IMR-90 (cell line): ENCODE results near the gene SPTLC2. TPM values are rescaled to one million over a fixed set of nuclear protein-coding genes. Genes with fewer than 3 reads are reported as not detected.

ENCODE experiments used
- ATAC-seq: fragments of 200-7000 bp; cut with Tn5 transposase; 2 replicates; pipeline ENCODE4 v1.9.1; 2020; ENCODE audit warnings: low read depth, mild to moderate bottlenecking, moderate library complexity
- BruUV-seq: library from RNA; stranded (reverse); fragments of 400-500 nt; replicated peaks from 2 replicates; lab custom pipeline; 2021; lab: Mats Ljungman, UMichigan
- CTCF ChIA-PET: fragments of 300-600 bp; formaldehyde crosslinking; extraction: SDS; loops from one replicate; lab custom pipeline; 2021; ENCODE audit warnings: antibody characterized with exemption; lab: Yijun Ruan, JAX
- POLR2A ChIA-PET: fragments of 300-600 bp; sonication (Branson Sonifier 250); formaldehyde crosslinking; loops from one replicate; lab custom pipeline; 2022; ENCODE audit warnings: antibody characterized with exemption; ENCODE audit not compliant: unreplicated experiment; lab: Charles Lee
- DNase-seq: peaks from one replicate; pipeline ENCODE4 v3.0.0; 2013
- H2AFZ ChIP-seq: replicated peaks from 2 replicates; pipeline ENCODE3; 2013; ENCODE audit warnings: low read length, mild to moderate bottlenecking; ENCODE audit not compliant: poor library complexity
- H2AK5ac ChIP-seq: 2 replicates; pipeline ENCODE4 v1.6.1; 2013; ENCODE audit warnings: low read depth, low read length, inconsistent platforms
- H2AK9ac ChIP-seq: replicated peaks from 2 replicates; pipeline ENCODE3; 2013; ENCODE audit warnings: mild to moderate bottlenecking, low read depth, low read length, moderate library complexity; ENCODE audit not compliant: poor library complexity
- H2BK120ac ChIP-seq: 2 replicates; pipeline ENCODE4 v1.6.1; 2013; ENCODE audit warnings: low read depth, low read length, inconsistent platforms
- H2BK15ac ChIP-seq: 3 replicates; pipeline ENCODE4 v1.6.1; 2013; ENCODE audit warnings: low read depth, low read length, inconsistent platforms
- H2BK20ac ChIP-seq: 2 replicates; pipeline ENCODE4 v1.6.1; 2013; ENCODE audit warnings: low read depth, mild to moderate bottlenecking, inconsistent platforms, low read length, moderate library complexity
- H2BK5ac ChIP-seq: 2 replicates; pipeline ENCODE4 v1.6.1; 2013; ENCODE audit warnings: mild to moderate bottlenecking, low read depth, low read length, inconsistent platforms; ENCODE audit not compliant: poor library complexity, severe bottlenecking
- H3K14ac ChIP-seq: replicated peaks from 2 replicates; pipeline ENCODE4 v1.6.1; 2013; ENCODE audit warnings: low read depth, low read length, inconsistent platforms
- H3K18ac ChIP-seq: 2 replicates; pipeline ENCODE4 v1.6.1; 2013; ENCODE audit warnings: low read depth, low read length, control low read depth
- H3K23ac ChIP-seq: 2 replicates; pipeline ENCODE4 v1.6.1; 2013; ENCODE audit warnings: low read depth, low read length, inconsistent platforms
- H3K27ac ChIP-seq: 2 replicates; pipeline ENCODE4 v1.5.1; 2013; ENCODE audit warnings: mild to moderate bottlenecking, control low read depth, low read length; ENCODE audit not compliant: insufficient read depth
- H3K27me3 ChIP-seq: 2 replicates; pipeline ENCODE4 v1.6.1; 2013; ENCODE audit warnings: low read length; ENCODE audit not compliant: control insufficient read depth, insufficient read depth
- H3K36me3 ChIP-seq: 2 replicates; pipeline ENCODE4 v1.6.1; 2013; ENCODE audit warnings: low read length, mixed read lengths; ENCODE audit not compliant: control insufficient read depth, insufficient read depth
- H3K4ac ChIP-seq: 2 replicates; pipeline ENCODE4 v1.6.1; 2013; ENCODE audit warnings: low read depth, low read length, inconsistent platforms
- H3K4me1 ChIP-seq: 2 replicates; pipeline ENCODE4 v1.6.1; 2013; ENCODE audit warnings: low read length, mixed read lengths; ENCODE audit not compliant: control insufficient read depth, insufficient read depth
- H3K4me2 ChIP-seq: 2 replicates; pipeline ENCODE4 v1.6.1; 2013; ENCODE audit warnings: low read depth, mild to moderate bottlenecking, control low read depth, low read length, moderate library complexity
- H3K4me3 ChIP-seq: 2 replicates; pipeline ENCODE4 v1.5.1; 2013; ENCODE audit warnings: low read depth, mild to moderate bottlenecking, control low read depth, low read length, moderate library complexity; ENCODE audit not compliant: insufficient read depth
- H3K56ac ChIP-seq: 2 replicates; pipeline ENCODE4 v1.6.1; 2013; ENCODE audit warnings: low read length, inconsistent platforms; ENCODE audit not compliant: insufficient read depth; ENCODE audit errors: extremely low read depth
- H3K79me1 ChIP-seq, 2 experiments: 2 replicates each; pipeline ENCODE4 v1.6.1; 2013; ENCODE audit warnings: low read length in 2 of 2, inconsistent platforms in 1 of 2, low read depth in 1 of 2
- H3K9ac ChIP-seq: 2 replicates; pipeline ENCODE4 v1.6.1; 2013; ENCODE audit warnings: low read depth, low read length, control low read depth
- H3K9me1 ChIP-seq: 2 replicates; pipeline ENCODE4 v1.6.1; 2013; ENCODE audit warnings: low read length, inconsistent platforms; ENCODE audit not compliant: insufficient read depth
- H3K9me3 ChIP-seq: 2 replicates; pipeline ENCODE4 v1.6.1; 2013; ENCODE audit warnings: low read length; ENCODE audit not compliant: control insufficient read depth, insufficient read depth
- H4K20me1 ChIP-seq: 2 replicates; pipeline ENCODE4 v1.6.1; 2013; ENCODE audit warnings: low read length, inconsistent platforms; ENCODE audit not compliant: insufficient read depth
- H4K5ac ChIP-seq: 2 replicates; pipeline ENCODE4 v1.6.1; 2013; ENCODE audit warnings: mild to moderate bottlenecking, low read depth, low read length, control low read depth
- H4K8ac ChIP-seq, 2 experiments: 2 replicates each; pipeline ENCODE4 v1.6.1; 2013; ENCODE audit warnings: low read depth in 2 of 2, low read length in 2 of 2, control low read depth in 1 of 2, inconsistent platforms in 1 of 2
- H4K91ac ChIP-seq: 2 replicates; pipeline ENCODE4 v1.6.1; 2013; ENCODE audit warnings: low read depth, low read length, inconsistent platforms; ENCODE audit not compliant: insufficient read depth
- FOS ChIP-seq: fragments of 150-350 bp; IDR thresholded peaks from 2 replicates; pipeline ENCODE4 v1.6.1; 2016; ENCODE audit warnings: low read depth, low read length
- RAD21 ChIP-seq: IDR thresholded peaks from 2 replicates; pipeline ENCODE4 v1.6.1; 2012; ENCODE audit warnings: low read length, improper control_type of control experiment
- RCOR1 ChIP-seq: IDR thresholded peaks from 2 replicates; pipeline ENCODE4 v1.6.1; 2012; ENCODE audit warnings: mild to moderate bottlenecking, low read length, improper control_type of control experiment; ENCODE audit not compliant: insufficient replicate concordance
- WGBS, 2 experiments: methylation state at CpG; one replicate each; pipeline versions ENCODE4 v1.1.5 to v1.1.7; 2013; ENCODE audit warnings: missing lambda C conversion rate in 2 of 2; ENCODE audit not compliant: insufficient read length in 1 of 2; ENCODE audit errors: extremely low coverage in 2 of 2; 5-methylcytosine and 5-hydroxymethylcytosine counted together
- dilution Hi-C: fragments of 300-500 bp; cut with HindIII; formaldehyde crosslinking; loops from one replicate; pipeline ENCODE4 v1.14.3; 2018; ENCODE audit warnings: low sequenced_read_pairs; ENCODE audit not compliant: unreplicated experiment
- in situ Hi-C: fragments of 300-500 bp; cut with MboI; formaldehyde crosslinking; loops from 3 replicates; pipeline ENCODE4 v1.14.3; 2019; ENCODE audit warnings: low sequenced_read_pairs, inconsistent platforms, mixed read lengths
- intact Hi-C: fragments of 100-400 bp; cut with micrococcal nuclease; formaldehyde crosslinking; loops from 2 replicates; pipeline ENCODE4 v1.10.0; 2022
- polyA plus RNA-seq, 3 experiments: library from polyadenylated mRNA; depleted of rRNA; stranded (reverse); fragments of >200 nt; gene quantifications; 2 replicates each; pipeline ENCODE4 v1.2.3, GENCODE V29; 2012; ENCODE audit warnings: low replicate concordance in 1 of 3
- total RNA-seq: library from RNA; depleted of rRNA; stranded (reverse); fragments of >200 nt; gene quantifications from 2 replicates; pipeline ENCODE4 v1.2.3, GENCODE V29; 2012
- TF ChIP-seq, protein P1 (sequence below): fragments of 150-350 bp; IDR thresholded peaks from 2 replicates; pipeline ENCODE4 v1.6.1; 2016; ENCODE audit warnings: low read depth, mild to moderate bottlenecking, low read length, moderate library complexity, borderline replicate concordance

Gene SPTLC2
- total and polyA plus RNA-seq, 2 of the 4 experiments (the other 2 are of a cell fraction): 22.6 to 68.3 TPM

DNA sequence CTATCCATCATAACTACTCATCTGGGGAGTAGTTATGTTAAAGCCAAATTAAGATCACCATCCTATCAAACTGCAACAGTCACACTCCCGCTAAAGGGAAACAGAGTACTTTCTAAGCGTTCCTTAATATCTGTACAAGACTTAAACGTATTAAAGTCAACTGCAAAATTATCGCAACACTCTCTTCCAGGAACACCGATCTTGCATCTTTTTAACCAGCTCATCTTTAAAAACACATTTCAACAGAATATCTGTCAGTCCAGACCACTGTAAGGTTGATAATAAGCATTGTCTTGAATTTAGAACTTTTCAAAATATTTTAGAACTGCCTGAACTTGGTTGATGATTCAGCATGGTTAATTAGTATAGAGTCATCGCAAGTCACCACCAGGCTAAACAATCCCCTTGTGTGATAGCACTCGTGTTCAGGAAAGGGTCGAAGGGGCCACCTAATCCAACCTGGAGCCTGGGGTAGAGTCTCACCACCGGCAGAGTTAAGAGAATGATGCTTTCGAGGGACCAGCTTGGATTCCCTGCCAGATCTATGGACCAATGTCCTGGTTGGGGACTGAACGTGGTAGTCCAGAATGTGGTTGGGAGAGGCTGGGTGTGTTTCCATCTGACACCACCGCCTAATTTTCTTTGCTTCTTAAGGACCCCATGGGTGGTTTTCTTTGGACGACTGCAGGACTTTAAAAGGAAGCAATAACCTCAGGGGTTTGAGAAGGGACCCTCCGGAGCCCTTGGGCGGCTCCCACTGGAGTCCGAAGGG lies 890 bp downstream of the SPTLC2 start:
- dilution Hi-C loops (no loop called here), in situ Hi-C loops (no loop called here), intact Hi-C loops (loop anchor here (1.0 to 5.0 kb wide), 3 partner anchors 53 to 156 kb away; partner anchors contain the start of genes ALKBH1 and SLIRP)
- ChIA-PET POLR2A (no interaction called here), CTCF (no interaction called here)
- H3K9me1 ChIP-seq: no peaks in the 10 kb centered on the region
- H4K20me1 ChIP-seq: peaks cover 4% of the 10 kb centered on the region; the same call in 1 of the 2 replicates
- H3K4ac ChIP-seq: peak overlapping the region; percentile 71
- peak overlapping the region; percentile 49 for H4K91ac ChIP-seq
- peak overlapping the region; percentile 89 for H2AK5ac ChIP-seq
- no peak for ATAC-seq
- H4K8ac ChIP-seq: peak overlapping the region in 1 of 2 experiments; percentile 44; a peak in 1 of 4 replicates
- H2BK5ac ChIP-seq: peak overlapping the region; percentile 69
- H3K18ac ChIP-seq: peak overlapping the region; percentile 80
- H4K5ac ChIP-seq: peak overlapping the region; percentile 27; the same call in 1 of the 2 replicates
- H2BK15ac ChIP-seq: 0 out of 3 replicates have a peak overlapping the region, but pooled peaks have one; percentile 6
- H3K56ac ChIP-seq: peak overlapping the region; percentile 58
- no peaks in the 10 kb centered on the region for H3K27me3 ChIP-seq
- H3K4me2 ChIP-seq: peak overlapping the region; percentile 98
- 0% methylated on average over 1 of the region's 16 CpGs; no CpG with 5 or more reads in 1 of the 2 experiments for WGBS, 2 experiments
- TF ChIP-seq FOS (peak; percentile 49; the same call in 1 of the 2 replicates), RAD21 (no peak), RCOR1 (no peak)
- TF ChIP-seq, protein P1, sequence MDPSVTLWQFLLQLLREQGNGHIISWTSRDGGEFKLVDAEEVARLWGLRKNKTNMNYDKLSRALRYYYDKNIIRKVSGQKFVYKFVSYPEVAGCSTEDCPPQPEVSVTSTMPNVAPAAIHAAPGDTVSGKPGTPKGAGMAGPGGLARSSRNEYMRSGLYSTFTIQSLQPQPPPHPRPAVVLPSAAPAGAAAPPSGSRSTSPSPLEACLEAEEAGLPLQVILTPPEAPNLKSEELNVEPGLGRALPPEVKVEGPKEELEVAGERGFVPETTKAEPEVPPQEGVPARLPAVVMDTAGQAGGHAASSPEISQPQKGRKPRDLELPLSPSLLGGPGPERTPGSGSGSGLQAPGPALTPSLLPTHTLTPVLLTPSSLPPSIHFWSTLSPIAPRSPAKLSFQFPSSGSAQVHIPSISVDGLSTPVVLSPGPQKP: no peak
- peak overlapping the region; percentile 95 for H3K4me3 ChIP-seq
- no TSS peak for BruUV-seq
- no peaks in the 10 kb centered on the region for H3K9me3 ChIP-seq
- H3K4me1 ChIP-seq: peaks cover under 1% of the 10 kb centered on the region; the same call in 1 of the 2 replicates
- no peak overlapping the region for H2BK20ac ChIP-seq
- peak overlapping the region; percentile 80 for H2AK9ac ChIP-seq
- peak overlapping the region; percentile 30 for H2BK120ac ChIP-seq
- H3K14ac ChIP-seq: peak overlapping the region; percentile 59
- peak overlapping the region; percentile 84 for H3K23ac ChIP-seq
- H3K36me3 ChIP-seq: no peaks in the 10 kb centered on the region
- peak; percentile 56 for DNase-seq
- H3K79me1 ChIP-seq: peaks cover 3 to 22% of the 10 kb centered on the region in 2 experiments; a peak in 2 of 4 replicates
- peak overlapping the region; percentile 50 for H3K27ac ChIP-seq
- H3K9ac ChIP-seq: peak overlapping the region; percentile 92
- H2AFZ ChIP-seq: peak overlapping the region; percentile 82
